ENCODE results near the gene GFOD2. TPM values are rescaled to one million over a fixed set of nuclear protein-coding genes. Genes with fewer than 3 reads are reported as not detected.

GFOD2 gene
- total and polyA plus RNA-seq, 12 donors: 6.0 to 10.9 (median 8.2) TPM

DNA sequence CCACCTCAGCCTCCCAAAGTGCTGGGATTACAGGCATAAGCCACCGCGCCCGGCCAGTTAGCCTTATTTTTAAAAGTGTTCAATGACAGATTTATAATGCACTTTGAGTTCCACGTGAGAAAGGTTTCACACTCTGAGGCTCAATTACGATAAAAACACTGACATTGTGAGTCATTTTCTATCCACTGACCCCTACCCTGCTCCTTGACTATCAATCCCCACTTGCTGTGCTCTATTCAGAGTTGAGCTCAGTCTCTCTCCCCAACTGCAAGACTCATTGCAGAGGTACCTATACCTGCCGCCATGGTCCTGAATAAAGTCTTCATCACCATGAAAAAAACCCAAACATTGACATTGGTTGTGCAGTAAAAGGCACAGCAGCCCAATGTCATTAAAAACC, 8.5 kb downstream of the GFOD2 start:
- H3K4me1 ChIP-seq: peaks cover 0 to 21% (median 0%) of the 10 kb centered on the region in 9 donors
- peaks cover 0 to 4% (median 0%) of the 10 kb centered on the region in 9 donors for H3K36me3 ChIP-seq
- no peaks in the 10 kb centered on the region for H3K27me3 ChIP-seq
- TF ChIP-seq CTCF (IDR thresholded peaks at IDR 0.05): no peak
- H3K27ac ChIP-seq: no peak overlapping the region
- intact Hi-C loops (cut with DNase I): loop anchor here in 1 of 10 donors (5.0 kb wide), 1 partner anchor 33 kb away; no protein-coding TSS in a partner anchor
- DNase-seq: no peak
- WGBS, 2 donors: 93 to 95% methylated on average over 6 of the region's 6 CpGs
- ATAC-seq: no peak
- no peaks in the 10 kb centered on the region for H3K9me3 ChIP-seq
- H3K4me3 ChIP-seq: no peak overlapping the region

DNA sequence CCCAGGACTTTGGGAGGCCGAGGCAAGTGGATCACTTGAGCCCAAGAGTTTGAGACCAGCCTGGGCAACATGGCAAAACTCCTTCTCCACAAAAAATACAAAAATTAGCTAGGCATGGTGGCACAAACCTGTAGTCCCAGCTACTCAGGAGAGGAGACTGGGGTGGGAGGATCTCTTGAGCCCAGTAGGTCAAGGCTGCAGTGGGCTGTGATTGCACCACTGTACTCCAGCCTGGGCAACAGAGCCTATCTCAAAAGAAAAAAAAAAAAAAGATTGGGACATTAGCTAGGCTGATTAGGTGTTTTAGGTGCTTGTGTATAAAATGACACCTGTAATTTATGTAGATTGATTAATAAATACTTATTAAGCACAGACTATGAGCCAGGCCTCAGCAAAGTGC, 10.1 kb downstream of the GFOD2 start:
- peaks cover 0 to 14% (median 6%) of the 10 kb centered on the region in 9 donors for H3K4me1 ChIP-seq
- H3K36me3 ChIP-seq: peaks cover 0 to 6% (median 0%) of the 10 kb centered on the region in 9 donors
- H3K27me3 ChIP-seq: no peaks in the 10 kb centered on the region
- H3K9me3 ChIP-seq: no peaks in the 10 kb centered on the region
- ATAC-seq (no peak), DNase-seq (no peak)
- no peak overlapping the region for H3K27ac ChIP-seq
- H3K4me3 ChIP-seq: no peak overlapping the region
- intact Hi-C loops (cut with DNase I): no loop called here
- 93 to 100% methylated on average over 1 of the region's 1 CpG for WGBS, 2 donors
- no peak for TF ChIP-seq CTCF (IDR thresholded peaks at IDR 0.05)

DNA sequence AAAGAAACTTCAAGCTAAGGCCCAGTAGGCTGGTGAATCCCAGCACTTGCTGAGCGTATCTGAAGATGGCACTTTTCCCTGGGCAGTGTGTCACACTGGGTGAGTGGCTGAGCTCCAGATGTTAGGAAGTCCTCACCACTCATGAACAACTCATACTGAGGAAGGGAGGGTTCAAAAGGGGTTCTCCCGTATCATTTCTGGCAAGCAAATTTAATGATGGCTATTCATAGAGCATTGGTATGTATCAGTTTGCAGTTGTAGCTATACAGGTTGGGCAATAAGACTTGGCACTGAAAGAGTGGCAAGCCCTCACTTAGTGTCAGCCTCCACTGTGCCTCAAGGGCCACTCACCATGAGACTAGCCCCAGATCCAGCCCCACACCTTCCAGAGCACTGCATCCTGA, 10.7 kb downstream of the GFOD2 start:
- ATAC-seq: peak in 2 of 8 donors; percentile 25 to 47
- no peaks in the 10 kb centered on the region for H3K9me3 ChIP-seq
- TF ChIP-seq CTCF (IDR thresholded peaks at IDR 0.05): no peak
- 54 to 72% methylated on average over 2 of the region's 2 CpGs for WGBS, 2 donors
- no peak overlapping the region for H3K27ac ChIP-seq
- H3K27me3 ChIP-seq: no peaks in the 10 kb centered on the region
- intact Hi-C loops (cut with DNase I): no loop called here
- no peak overlapping the region for H3K4me3 ChIP-seq
- no peak for DNase-seq
- peaks cover 0 to 18% (median 8%) of the 10 kb centered on the region in 9 donors for H3K4me1 ChIP-seq
- peaks cover 0 to 6% (median 0%) of the 10 kb centered on the region in 9 donors for H3K36me3 ChIP-seq

DNA sequence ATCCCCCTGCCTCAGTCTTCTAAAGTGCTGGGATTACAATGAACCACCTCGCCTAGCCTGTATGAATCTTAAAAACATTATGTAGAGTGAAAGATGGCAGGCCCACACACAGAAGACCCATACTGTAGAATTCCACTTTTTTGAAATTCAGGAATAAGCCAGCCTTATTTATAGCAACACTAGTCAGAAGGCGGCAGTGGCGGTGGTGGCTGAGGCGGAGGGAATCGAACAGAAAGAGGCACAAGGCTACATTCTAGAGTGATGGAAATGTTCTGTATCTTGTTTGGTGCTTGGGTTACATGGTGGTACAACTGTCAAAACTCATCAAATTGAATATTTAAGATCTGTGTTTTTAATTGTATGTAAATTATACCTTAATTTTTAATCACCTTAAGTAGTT, 11.3 kb downstream of the GFOD2 start:
- ATAC-seq (no peak), DNase-seq (no peak)
- no peaks in the 10 kb centered on the region for H3K9me3 ChIP-seq
- peaks cover 0 to 24% (median 11%) of the 10 kb centered on the region in 9 donors for H3K4me1 ChIP-seq
- no peak overlapping the region for H3K27ac ChIP-seq
- peaks cover 0 to 6% (median 0%) of the 10 kb centered on the region in 9 donors for H3K36me3 ChIP-seq
- no peak for TF ChIP-seq CTCF (IDR thresholded peaks at IDR 0.05)
- 95 to 97% methylated on average over 5 of the region's 5 CpGs for WGBS, 2 donors
- H3K4me3 ChIP-seq: no peak overlapping the region
- no peaks in the 10 kb centered on the region for H3K27me3 ChIP-seq
- intact Hi-C loops (cut with DNase I): no loop called here

All from heart right ventricle (tissue), 16 donors.